Esophagus mucosa (tissue), 1 donor: ENCODE results near the gene PPP1R7. TPM values are rescaled to one million over a fixed set of nuclear protein-coding genes. Genes with fewer than 3 reads are reported as not detected.

Source experiments
- ATAC-seq: fragments of 200-7000 bp; cut with Tn5 transposase; one replicate; pipeline ENCODE4 v1.9.1; 2020
- total RNA-seq: library from RNA; stranded (reverse); gene quantifications from one replicate; pipeline ENCODE4 v1.2.4, GENCODE V29; 2023
- donor health status: DM: yes; HTN: yes; CAD: no.

The PPP1R7 gene
- total RNA-seq, 1 donor from 2014 or later = 74.7 TPM

- ATAC-seq = no peak
Measured at GRCh38 chr2:241215421-241215820, 65.2 kb downstream of the PPP1R7 start.

DNA sequence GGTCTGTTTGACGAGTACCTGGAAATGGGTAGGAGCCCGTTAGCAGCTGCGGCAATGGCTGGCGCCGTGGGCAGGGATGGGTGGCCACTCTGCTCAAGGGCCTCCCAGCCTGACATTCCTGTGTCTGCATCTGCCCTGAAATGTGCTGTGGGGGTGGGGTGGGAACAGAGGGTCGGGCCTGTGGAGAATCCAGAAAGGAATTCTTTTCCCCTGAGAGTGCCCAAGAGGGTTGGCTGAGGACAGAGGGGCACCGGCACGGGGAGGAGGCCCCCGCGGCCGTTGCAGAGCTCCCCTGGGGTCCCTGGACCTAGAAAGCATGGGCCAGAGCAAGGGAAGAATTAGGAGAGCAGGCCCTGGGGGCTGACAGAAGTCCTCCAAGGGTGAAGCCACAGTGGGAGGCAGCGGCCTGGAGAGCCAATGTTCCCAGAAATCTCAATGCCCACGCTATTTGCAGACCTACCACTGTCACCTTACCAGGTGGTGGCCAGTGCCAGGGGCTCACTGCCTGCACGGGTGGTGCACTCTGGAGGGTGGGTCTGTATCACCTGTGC, 66.0 kb downstream of the PPP1R7 start:
- ATAC-seq = no peak

DNA sequence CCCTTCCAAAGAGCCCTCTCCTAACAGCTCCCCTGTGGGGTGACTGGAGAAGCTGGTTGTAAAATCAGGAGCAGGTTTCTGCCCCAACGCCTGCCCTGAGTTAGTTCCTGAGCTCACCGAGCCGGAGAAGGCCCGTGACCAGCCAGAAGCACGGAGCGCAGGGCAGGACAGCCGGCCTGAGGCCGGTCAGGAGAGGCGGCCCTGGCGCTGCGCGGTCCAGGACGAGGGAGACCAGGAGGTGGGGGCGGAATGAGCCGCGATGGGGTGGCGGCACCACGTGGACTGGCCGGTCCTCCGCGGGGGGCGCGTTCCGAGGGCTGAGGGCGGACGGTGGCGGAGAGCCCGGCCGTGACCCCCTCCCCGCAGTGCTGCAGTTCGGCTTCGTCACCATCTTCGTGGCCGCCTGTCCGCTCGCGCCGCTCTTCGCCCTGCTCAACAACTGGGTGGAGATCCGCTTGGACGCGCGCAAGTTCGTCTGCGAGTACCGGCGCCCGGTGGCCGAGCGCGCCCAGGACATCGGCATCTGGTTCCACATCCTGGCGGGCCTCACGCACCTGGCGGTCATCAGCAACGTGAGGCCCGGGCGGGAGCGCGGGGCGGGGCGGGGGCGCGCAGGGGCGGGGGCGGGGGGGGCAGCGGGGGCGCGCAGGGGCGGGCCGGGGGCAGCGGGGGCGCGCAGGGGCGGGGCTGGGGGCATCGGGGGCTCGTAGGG, 67.2 kb downstream of the PPP1R7 start:
- peak; percentile 49 for ATAC-seq

DNA sequence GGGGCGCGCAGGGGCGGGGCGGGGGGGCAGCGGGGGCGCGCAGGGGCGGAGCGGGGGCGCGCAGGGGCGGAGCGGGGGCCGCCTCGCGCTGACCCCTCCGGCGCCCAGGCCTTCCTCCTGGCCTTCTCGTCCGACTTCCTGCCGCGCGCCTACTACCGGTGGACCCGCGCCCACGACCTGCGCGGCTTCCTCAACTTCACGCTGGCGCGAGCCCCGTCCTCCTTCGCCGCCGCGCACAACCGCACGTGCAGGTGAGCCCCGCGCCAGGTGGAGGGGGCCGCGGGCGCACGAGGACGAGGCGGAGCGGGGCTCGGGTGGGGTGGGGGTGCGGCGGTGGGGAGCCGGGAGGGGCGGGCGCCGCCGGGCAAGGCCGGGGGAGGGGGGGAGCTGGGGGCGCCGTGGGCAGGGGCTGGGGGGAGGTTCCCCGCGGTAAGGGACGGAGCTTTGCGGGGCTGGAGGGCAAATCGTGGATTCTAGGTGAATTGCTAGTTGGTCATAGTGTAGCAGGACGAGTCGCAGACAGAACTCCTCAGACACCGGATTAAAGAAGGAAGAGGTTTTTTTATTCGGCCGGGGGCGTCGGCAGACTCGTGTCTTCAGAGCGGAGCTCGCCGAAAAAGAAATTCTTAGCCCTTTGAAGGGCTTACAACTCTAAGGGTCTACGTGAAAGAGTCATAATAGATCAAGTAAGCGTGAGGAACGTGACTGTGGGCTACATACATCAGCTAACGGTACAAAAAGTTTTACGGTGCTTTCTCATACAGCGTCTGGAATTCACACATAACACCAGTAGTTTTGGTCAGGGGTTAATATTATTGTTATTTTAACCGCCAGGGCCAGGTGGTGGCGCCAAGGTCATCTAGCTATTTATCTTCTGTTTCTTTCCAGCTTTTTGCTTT, 68.1 kb downstream of the PPP1R7 start:
- peak; percentile 30 for ATAC-seq

- no peak for ATAC-seq
Measured at GRCh38 chr2:241219030-241219382, 68.7 kb downstream of the PPP1R7 start.

DNA sequence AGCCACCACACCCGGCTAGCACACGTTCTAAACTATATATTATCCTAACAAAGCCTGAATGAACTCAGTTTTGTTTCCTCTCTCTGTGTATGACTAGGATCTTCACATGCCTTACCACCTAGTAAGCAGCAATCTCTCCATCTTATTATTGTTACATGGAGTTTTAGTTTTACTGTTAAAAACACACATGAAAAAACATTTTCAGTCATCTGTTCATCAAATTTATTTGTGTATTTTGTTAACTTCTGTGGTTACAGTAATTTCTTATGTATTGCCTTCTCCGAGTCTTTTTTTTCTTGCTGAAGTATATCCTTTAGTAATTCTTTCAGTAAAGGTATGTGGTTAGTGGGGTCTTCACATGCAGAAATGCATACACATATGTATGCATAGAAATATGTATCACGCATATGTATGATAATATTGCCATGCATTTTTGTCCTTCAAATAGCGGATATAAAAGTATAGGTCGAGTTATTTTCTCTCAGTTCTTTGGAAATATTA, 69.6 kb downstream of the PPP1R7 start:
- ATAC-seq = no peak

DNA sequence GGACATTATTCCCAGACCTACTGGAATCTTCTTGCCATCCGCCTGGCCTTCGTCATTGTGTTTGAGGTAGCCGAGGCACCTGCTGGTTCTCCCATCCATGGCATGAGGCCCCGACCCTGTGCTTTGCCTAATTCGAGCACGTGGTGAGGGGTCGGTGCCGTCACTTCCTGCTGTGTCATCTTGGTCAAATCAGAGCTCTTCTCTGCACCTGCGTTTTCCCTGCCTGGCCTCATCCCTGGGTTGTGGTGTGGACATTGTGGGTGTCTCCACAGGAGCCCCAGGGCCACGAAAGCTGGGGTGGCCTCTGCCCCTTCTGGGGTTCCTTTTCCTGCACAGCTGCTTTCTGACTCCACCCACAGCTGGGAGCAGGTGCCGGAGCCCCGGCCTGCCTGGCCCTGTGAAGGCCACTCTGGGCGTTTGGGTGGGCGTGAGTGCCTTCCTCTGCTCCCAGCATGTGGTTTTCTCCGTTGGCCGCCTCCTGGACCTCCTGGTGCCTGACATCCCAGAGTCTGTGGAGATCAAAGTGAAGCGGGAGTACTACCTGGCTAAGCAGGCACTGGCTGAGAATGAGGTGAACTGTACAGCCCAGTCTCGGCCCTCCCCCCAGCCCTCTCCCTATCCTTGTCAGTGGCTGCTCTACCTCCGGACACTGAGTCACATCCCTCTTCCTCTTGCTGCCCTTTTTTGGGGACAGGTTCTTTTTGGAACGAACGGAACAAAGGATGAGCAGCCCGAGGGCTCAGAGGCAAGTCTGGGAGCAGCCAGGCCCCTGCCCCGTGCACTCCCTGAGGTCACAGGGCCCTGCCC, 73.1 kb downstream of the PPP1R7 start:
- peak; percentile 48 for ATAC-seq

DNA sequence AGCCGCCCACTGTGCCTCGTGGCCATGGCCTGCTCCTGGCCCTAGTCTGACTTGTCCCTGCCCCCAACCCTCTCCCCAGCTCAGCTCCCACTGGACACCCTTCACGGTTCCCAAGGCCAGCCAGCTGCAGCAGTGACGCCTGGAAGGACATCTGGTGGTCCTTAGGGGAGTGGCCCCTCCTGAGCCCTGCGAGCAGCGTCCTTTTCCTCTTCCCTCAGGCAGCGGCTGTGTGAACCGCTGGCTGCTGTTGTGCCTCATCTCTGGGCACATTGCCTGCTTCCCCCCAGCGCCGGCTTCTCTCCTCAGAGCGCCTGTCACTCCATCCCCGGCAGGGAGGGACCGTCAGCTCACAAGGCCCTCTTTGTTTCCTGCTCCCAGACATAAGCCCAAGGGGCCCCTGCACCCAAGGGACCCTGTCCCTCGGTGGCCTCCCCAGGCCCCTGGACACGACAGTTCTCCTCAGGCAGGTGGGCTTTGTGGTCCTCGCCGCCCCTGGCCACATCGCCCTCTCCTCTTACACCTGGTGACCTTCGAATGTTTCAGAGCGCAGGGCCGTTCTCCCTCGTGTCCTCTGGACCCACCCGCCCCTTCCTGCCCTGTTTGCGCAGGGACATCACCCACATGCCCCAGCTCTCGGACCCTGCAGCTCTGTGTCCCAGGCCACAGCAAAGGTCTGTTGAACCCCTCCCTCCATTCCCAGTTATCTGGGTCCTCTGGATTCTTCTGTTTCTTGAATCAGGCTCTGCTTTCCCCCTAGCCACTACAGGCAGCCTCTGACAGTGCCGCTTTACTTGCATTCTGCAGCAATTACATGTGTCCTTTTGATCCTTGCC, 74.0 kb downstream of the PPP1R7 start:
- peak; percentile 51 for ATAC-seq

DNA sequence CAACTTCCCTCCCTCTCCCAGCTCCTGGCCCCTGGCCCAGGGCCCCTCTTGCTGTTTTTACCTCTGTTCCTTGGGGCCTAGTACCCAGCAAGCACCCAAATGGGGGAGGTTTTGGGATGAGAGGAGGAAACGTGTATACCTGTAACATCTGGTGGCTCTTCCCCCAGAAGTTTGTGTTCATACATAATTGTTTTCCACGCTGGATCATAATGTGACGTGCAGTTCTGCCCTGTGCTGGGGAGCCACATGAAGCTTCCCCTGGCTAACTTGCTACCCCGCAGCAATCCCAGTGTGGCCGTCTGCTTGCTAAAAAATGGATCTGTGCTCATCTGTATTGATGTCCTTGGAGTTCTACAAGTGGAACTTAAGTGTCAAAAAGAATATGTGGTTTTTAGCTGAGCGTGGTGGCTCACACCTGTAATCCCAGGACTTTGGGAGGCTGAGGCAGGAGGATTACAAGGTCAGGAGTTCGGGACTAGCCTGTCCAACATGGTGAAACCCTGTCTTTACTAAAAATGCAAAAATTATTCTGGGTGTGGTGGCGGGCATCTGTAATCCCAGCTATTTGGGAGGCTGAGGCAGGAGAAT, 74.7 kb downstream of the PPP1R7 start:
- ATAC-seq = no peak

DNA sequence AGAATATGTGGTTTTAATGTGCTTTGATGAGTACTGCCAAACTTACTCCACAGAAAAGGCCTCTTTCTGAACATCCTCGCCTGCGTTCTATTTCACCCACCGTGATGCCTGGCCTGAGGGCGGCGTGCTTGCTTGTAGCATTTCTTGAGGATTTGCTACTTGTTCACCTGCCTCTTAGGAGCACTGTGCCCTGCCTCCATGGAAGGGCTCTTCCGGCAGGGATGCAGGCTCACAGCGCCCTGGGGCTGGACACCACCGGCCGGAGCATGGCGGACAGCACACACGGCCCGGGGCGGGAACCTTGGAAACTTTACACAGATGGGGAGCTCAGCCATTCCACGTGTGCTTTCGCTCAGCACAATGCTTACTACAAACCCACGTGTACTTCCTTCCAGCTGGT, 75.3 kb downstream of the PPP1R7 start:
- ATAC-seq = no peak

DNA sequence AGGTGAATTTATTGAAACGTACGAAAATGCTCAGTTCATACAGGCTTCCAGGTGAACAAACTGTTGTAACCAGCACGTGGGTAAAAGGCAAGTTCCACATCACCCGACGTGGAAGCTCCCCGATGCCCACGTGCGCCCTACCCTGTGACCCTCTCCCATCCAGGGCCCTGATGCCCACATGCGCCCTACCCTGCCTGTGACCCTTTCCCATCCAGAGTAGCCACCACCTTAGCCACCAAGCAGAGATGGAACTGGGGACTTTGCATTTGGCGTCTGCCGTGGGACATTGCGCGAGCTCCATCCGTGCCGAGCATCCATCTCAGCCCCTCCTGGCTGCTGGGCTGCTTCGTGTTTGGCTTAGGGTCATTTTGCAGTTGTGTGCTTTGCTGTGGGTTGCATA, 75.7 kb downstream of the PPP1R7 start:
- ATAC-seq = no peak

DNA sequence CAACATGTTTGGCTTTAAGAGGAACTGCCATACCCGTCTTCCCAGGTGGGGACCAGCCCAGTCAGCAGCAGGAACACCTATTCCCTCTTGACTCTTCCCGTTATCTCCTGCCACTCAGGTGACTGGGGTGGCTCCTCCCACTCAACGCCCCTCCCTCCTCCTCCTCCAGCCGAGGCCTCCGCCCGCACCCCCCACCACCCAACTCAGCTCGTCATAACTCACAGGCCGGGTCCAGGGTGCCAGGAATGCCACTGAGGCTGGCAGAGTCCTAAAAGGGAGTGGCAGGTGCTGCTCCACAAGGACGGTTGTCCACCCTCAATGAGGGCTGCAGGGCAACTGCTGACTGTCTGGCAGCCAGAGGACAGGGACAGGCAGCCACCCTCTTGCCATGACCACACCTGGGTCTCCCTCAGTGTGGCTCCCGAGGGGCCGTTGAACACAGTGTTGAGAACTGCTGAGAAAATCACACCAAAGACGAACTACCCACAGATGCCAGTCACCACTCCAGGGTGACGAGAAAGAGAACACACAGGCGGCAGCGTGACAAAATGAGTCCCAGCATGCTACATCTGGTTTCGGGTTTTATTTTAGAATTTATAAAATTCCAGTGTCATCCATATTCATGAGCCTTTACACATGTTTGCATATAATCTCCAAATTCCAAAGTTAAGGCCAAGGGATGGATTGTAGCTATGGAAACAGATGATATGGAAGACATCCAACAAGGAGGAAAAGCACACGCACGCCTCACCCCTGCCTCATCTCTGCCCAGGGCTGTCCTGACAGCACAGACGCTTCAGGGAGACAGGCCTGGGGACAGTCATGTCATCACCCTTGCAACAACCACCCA, 76.7 kb downstream of the PPP1R7 start:
- ATAC-seq = no peak

- ATAC-seq = no peak
Measured at GRCh38 chr2:241227594-241227993, 77.3 kb downstream of the PPP1R7 start.

DNA sequence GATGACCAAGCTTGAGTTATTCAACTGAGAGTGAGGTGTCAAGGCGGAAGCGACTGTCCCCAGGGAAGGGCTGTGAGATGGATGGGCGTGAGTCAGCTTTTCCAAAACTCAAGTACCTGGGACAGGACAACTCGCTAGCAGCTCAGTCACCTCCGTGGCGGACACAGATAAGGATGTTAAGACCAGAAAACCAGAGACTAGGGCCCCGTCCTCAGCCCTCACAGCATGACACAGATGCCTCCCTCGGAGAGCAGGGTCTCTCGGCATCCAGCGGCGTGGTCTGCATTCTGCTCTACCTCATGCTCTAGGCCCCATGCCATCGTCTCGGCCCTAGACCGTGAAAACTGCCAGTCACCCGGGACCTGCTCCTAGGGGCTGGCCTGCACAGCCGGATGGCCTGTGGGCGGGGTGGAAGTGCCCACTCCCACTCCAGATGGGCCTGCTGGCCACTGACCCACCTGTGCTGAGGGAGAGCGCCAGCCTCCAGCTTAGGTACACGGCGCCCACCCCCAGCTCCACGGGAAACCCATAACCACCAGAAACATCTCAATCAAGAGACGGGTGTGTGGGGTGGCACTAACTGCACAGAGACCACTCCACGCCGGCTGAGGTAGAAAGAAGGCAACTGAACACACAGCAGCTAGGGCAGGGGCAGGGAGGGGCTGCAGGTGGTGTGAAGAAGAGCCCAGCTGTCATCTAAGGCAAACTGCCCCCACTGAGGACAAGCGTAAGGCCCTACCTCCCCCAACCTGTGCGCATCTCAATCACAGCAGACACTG, 78.0 kb downstream of the PPP1R7 start:
- no peak for ATAC-seq

DNA sequence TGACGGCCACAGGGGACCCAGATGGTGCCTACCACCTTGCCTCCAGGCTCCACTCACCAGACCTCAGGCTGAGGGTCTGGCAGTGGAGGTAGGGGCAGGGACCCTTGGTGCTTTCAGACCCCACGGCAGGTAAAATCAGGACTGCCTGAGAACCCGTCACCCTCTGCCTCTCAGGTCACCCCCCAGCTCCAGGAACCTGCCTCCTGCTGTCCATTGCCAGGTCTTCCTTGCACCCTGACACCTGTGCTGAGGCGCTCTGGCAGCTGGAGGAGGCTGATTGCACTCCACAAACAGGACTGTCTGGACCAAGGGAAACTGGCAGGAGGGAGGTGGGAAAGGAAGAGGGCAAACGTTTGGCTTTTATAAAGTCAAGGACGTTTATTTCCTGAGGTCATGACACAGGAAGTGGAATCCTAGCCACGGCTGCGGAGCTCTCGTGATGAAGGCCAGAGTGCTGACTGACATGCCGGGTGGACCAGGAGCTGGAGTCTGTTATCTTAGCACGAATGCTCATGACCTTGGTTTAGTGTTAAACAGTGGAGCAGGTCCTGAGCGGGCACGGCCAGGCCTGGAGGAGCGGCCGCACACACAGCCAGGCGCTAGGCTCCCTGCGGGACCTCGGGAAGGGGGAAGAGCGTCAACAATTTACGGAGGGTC, 78.7 kb downstream of the PPP1R7 start:
- no peak for ATAC-seq

DNA sequence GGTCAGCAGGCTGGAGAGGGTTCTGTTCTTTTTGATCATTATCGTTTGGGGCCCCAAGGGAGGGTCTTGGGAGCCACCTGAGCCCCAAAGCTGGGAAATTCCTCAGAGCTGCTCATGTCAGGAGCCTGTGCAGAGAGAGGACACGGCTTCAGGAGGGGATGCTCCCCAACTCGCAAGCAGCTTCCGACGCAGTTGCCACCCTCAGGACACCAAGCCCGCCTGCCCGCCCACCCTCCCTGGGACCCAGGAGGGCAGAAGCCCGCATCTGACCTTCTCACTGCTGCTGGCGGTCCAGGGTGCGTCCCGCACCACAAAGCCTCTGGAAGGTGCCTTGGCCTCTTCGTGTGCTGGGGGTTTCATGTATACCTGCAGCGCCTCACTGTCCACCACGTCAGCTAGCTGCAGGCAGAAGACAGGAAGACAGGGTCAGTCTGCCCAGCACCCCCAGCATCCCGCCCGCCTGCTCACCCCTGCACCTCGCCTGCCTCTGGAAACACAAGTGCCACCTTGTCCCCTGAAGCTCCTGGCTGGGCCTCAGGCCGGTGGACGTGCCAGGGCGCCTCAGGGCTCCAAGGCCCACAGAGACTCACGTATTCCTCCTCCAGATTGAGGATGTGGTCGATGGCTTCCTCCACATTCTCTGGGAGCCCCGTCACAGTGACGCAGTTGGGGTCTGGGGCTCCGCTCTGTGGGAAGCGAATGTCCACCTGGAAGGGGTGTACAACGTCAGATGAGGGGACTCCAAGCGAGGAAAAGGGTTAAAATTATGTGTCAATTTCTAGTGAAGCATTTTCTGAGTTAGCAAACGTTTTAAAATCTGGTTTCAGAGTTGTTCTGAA, 79.5 kb downstream of the PPP1R7 start:
- no peak for ATAC-seq

GRCh38 chr2:241230435-241230834, 80.2 kb downstream of the PPP1R7 start:
- ATAC-seq = no peak
